GM21528 (cell line): ENCODE data around the gene SFTPA2.
"Not testable (repeated sequence)": the region's sequence is repeated elsewhere in the genome, so short reads cannot be mapped to it uniquely, and the experiment has no call there.

Experiments used
- ATAC-seq: cut with Tn5 transposase; IDR thresholded peaks from one replicate; pipeline ENCODE4 v1.9.1; 2021; ENCODE audit warnings: mild to moderate bottlenecking, moderate library complexity; ENCODE audit not compliant: unreplicated experiment, low FRiP score

Gene SFTPA2

GRCh38 chr10:79560160-79560709 is at the start of gene SFTPA2:
TSS of gene SFTPA2 (minus strand) at chr10:79560407. CDS start at chr10:79559483, 924 bp downstream.
- ATAC-seq: no peak

GRCh38 chr10:79608505-79609375 is 48.5 kb upstream of the SFTPA2 start:
- ATAC-seq: no peak

GRCh38 chr10:79605308-79605707 is 45.1 kb upstream of the SFTPA2 start:
- ATAC-seq: no peak

GRCh38 chr10:79604294-79604693 is 44.1 kb upstream of the SFTPA2 start:
- no peak for ATAC-seq

GRCh38 chr10:79602953-79603352 is 42.7 kb upstream of the SFTPA2 start:
- ATAC-seq: no peak

GRCh38 chr10:79601939-79602338 is 41.7 kb upstream of the SFTPA2 start:
- no peak for ATAC-seq

- not testable (repeated sequence) for ATAC-seq
These were observed 39.4 kb upstream of the SFTPA2 start for GRCh38 chr10:79599644-79600043.

- no peak for ATAC-seq
These were observed 35.3 kb upstream of the SFTPA2 start for GRCh38 chr10:79595510-79595909.

- not testable (repeated sequence) for ATAC-seq
These were observed 34.4 kb upstream of the SFTPA2 start for GRCh38 chr10:79594565-79594964.

GRCh38 chr10:79593377-79593776 is 33.2 kb upstream of the SFTPA2 start:
- ATAC-seq: no peak

GRCh38 chr10:79588800-79589199 is 28.6 kb upstream of the SFTPA2 start:
- ATAC-seq: no peak

- no peak for ATAC-seq
These were observed 26.7 kb upstream of the SFTPA2 start for GRCh38 chr10:79586933-79587332.

- ATAC-seq: no peak
These were observed 25.8 kb upstream of the SFTPA2 start for GRCh38 chr10:79585870-79586527.

GRCh38 chr10:79583488-79584024 is 23.3 kb upstream of the SFTPA2 start:
- ATAC-seq: no peak

- not testable (repeated sequence) for ATAC-seq
These were observed 22.7 kb upstream of the SFTPA2 start for GRCh38 chr10:79582954-79583353.

- ATAC-seq: no peak
These were observed 21.9 kb upstream of the SFTPA2 start for GRCh38 chr10:79582096-79582495.

GRCh38 chr10:79581044-79581443 is 20.8 kb upstream of the SFTPA2 start:
- ATAC-seq: no peak

GRCh38 chr10:79579361-79579760 is 19.2 kb upstream of the SFTPA2 start:
- no peak for ATAC-seq

GRCh38 chr10:79570624-79571023 is 10.4 kb upstream of the SFTPA2 start:
- ATAC-seq: not testable (repeated sequence)

- no peak for ATAC-seq
These were observed 3.2 kb upstream of the SFTPA2 start for GRCh38 chr10:79563426-79563825.

- no peak for ATAC-seq
These were observed 2.0 kb upstream of the SFTPA2 start for GRCh38 chr10:79562135-79562756.
